DMS79 treated with DMSO at 0.1 percent for 48 hours (cell line): Measurements from ENCODE around the gene TEX29.

Experiments used
- DNase-seq: peaks from one replicate; lab custom pipeline; 2025; lab: John Stamatoyannopoulos, UW

The TEX29 gene

GRCh38 chr13:111370570-111371535 lies 50.4 kb downstream of the TEX29 start:
- DNase-seq = no peak

GRCh38 chr13:111371720-111372119 lies 51.3 kb downstream of the TEX29 start:
- no peak for DNase-seq

- no peak for DNase-seq
Observed at GRCh38 chr13:111372651-111373425, 52.4 kb downstream of the TEX29 start.

GRCh38 chr13:111373486-111373885 lies 53.0 kb downstream of the TEX29 start:
- no peak for DNase-seq

GRCh38 chr13:111380431-111380830 lies 60.0 kb downstream of the TEX29 start:
- no peak for DNase-seq

- no peak for DNase-seq
Observed at GRCh38 chr13:111382411-111382810, 62.0 kb downstream of the TEX29 start.

- no peak for DNase-seq
Observed at GRCh38 chr13:111382877-111383276, 62.4 kb downstream of the TEX29 start.

- no peak for DNase-seq
Observed at GRCh38 chr13:111383591-111384440, 63.4 kb downstream of the TEX29 start.

GRCh38 chr13:111384441-111385182 lies 64.2 kb downstream of the TEX29 start:
- DNase-seq = no peak

GRCh38 chr13:111385183-111385857 lies 64.9 kb downstream of the TEX29 start:
- no peak for DNase-seq

- no peak for DNase-seq
Observed at GRCh38 chr13:111387026-111387871, 66.8 kb downstream of the TEX29 start.

GRCh38 chr13:111387945-111388600 lies 67.6 kb downstream of the TEX29 start:
- no peak for DNase-seq

- DNase-seq = no peak
Observed at GRCh38 chr13:111388851-111389500, 68.5 kb downstream of the TEX29 start.

- DNase-seq = no peak
Observed at GRCh38 chr13:111389621-111390521, 69.4 kb downstream of the TEX29 start.

GRCh38 chr13:111390522-111391270 lies 70.3 kb downstream of the TEX29 start:
- DNase-seq = no peak

- DNase-seq = no peak
Observed at GRCh38 chr13:111392486-111392885, 72.0 kb downstream of the TEX29 start.

- no peak for DNase-seq
Observed at GRCh38 chr13:111393221-111393790, 72.9 kb downstream of the TEX29 start.
